ENCODE data around the gene STC2.

- TF ChIP-seq, protein P1, sequence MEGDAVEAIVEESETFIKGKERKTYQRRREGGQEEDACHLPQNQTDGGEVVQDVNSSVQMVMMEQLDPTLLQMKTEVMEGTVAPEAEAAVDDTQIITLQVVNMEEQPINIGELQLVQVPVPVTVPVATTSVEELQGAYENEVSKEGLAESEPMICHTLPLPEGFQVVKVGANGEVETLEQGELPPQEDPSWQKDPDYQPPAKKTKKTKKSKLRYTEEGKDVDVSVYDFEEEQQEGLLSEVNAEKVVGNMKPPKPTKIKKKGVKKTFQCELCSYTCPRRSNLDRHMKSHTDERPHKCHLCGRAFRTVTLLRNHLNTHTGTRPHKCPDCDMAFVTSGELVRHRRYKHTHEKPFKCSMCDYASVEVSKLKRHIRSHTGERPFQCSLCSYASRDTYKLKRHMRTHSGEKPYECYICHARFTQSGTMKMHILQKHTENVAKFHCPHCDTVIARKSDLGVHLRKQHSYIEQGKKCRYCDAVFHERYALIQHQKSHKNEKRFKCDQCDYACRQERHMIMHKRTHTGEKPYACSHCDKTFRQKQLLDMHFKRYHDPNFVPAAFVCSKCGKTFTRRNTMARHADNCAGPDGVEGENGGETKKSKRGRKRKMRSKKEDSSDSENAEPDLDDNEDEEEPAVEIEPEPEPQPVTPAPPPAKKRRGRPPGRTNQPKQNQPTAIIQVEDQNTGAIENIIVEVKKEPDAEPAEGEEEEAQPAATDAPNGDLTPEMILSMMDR (IDR thresholded peaks at IDR 0.05), result no peak
- TF ChIP-seq KDM5A (IDR thresholded peaks at IDR 0.05), result no peak
- no peak for TF ChIP-seq CEBPB (IDR thresholded peaks at IDR 0.05)
- TF ChIP-seq, protein P2, sequence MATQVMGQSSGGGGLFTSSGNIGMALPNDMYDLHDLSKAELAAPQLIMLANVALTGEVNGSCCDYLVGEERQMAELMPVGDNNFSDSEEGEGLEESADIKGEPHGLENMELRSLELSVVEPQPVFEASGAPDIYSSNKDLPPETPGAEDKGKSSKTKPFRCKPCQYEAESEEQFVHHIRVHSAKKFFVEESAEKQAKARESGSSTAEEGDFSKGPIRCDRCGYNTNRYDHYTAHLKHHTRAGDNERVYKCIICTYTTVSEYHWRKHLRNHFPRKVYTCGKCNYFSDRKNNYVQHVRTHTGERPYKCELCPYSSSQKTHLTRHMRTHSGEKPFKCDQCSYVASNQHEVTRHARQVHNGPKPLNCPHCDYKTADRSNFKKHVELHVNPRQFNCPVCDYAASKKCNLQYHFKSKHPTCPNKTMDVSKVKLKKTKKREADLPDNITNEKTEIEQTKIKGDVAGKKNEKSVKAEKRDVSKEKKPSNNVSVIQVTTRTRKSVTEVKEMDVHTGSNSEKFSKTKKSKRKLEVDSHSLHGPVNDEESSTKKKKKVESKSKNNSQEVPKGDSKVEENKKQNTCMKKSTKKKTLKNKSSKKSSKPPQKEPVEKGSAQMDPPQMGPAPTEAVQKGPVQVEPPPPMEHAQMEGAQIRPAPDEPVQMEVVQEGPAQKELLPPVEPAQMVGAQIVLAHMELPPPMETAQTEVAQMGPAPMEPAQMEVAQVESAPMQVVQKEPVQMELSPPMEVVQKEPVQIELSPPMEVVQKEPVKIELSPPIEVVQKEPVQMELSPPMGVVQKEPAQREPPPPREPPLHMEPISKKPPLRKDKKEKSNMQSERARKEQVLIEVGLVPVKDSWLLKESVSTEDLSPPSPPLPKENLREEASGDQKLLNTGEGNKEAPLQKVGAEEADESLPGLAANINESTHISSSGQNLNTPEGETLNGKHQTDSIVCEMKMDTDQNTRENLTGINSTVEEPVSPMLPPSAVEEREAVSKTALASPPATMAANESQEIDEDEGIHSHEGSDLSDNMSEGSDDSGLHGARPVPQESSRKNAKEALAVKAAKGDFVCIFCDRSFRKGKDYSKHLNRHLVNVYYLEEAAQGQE (IDR thresholded peaks at IDR 0.05), result no peak
- no peak for TF ChIP-seq NR3C1 (IDR thresholded peaks at IDR 0.05)
- TF ChIP-seq POLR2A (IDR thresholded peaks at IDR 0.05; ENCODE audit: low read length), result no peak
- no peak for TF ChIP-seq MYC (IDR thresholded peaks at IDR 0.05; ENCODE audit: borderline replicate concordance, low read length)
- TF ChIP-seq FOSL2 (IDR thresholded peaks at IDR 0.05), result no peak
- TF ChIP-seq FOSL2 (CRISPR knock-in tag; IDR thresholded peaks at IDR 0.05), result no peak
- TF ChIP-seq, protein P3, sequence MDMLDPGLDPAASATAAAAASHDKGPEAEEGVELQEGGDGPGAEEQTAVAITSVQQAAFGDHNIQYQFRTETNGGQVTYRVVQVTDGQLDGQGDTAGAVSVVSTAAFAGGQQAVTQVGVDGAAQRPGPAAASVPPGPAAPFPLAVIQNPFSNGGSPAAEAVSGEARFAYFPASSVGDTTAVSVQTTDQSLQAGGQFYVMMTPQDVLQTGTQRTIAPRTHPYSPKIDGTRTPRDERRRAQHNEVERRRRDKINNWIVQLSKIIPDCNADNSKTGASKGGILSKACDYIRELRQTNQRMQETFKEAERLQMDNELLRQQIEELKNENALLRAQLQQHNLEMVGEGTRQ (IDR thresholded peaks at IDR 0.05), result no peak
- no peak for TF ChIP-seq MAX (IDR thresholded peaks at IDR 0.05)
Measured at GRCh38 chr5:173312821-173313220, 15.4 kb downstream of the STC2 start.

Measured in A549 (cell line).